Measurements from ENCODE around the gene NUP160.
"Not testable (repeated sequence)": the region's sequence is repeated elsewhere in the genome, so short reads cannot be mapped to it uniquely, and the experiment has no call there.

DNA sequence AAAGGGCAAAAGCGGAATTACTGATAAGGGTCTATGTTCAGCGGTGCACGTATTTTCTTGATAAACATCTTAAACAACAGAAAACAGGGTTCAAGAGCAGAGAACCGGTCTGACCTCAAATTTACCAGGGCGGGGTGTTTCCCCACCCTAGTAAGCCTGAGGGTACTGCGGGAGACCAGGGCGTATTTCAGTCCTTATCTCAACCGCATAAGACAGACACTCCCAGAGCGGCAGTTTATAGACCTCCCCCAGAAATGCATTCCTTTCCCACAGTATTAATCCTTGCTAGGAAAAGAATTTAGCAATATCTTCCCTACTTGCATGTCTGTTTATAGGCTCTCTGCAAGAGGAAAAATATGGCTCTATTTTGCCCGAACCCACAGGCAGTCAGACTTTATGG, 27.7 kb upstream of the NUP160 start:
- TF ChIP-seq, protein P1, sequence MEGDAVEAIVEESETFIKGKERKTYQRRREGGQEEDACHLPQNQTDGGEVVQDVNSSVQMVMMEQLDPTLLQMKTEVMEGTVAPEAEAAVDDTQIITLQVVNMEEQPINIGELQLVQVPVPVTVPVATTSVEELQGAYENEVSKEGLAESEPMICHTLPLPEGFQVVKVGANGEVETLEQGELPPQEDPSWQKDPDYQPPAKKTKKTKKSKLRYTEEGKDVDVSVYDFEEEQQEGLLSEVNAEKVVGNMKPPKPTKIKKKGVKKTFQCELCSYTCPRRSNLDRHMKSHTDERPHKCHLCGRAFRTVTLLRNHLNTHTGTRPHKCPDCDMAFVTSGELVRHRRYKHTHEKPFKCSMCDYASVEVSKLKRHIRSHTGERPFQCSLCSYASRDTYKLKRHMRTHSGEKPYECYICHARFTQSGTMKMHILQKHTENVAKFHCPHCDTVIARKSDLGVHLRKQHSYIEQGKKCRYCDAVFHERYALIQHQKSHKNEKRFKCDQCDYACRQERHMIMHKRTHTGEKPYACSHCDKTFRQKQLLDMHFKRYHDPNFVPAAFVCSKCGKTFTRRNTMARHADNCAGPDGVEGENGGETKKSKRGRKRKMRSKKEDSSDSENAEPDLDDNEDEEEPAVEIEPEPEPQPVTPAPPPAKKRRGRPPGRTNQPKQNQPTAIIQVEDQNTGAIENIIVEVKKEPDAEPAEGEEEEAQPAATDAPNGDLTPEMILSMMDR (IDR thresholded peaks at IDR 0.05): not testable (repeated sequence)
- not testable (repeated sequence) for TF ChIP-seq POLR2A (IDR thresholded peaks at IDR 0.05)
